ELR (cell line): ENCODE data around the gene ANTKMT.

Experiments
- DNase-seq: peaks from one replicate; pipeline ENCODE4 v3.0.0-alpha.2; 2015; ENCODE audit warnings: low read depth

The ANTKMT gene

DNA sequence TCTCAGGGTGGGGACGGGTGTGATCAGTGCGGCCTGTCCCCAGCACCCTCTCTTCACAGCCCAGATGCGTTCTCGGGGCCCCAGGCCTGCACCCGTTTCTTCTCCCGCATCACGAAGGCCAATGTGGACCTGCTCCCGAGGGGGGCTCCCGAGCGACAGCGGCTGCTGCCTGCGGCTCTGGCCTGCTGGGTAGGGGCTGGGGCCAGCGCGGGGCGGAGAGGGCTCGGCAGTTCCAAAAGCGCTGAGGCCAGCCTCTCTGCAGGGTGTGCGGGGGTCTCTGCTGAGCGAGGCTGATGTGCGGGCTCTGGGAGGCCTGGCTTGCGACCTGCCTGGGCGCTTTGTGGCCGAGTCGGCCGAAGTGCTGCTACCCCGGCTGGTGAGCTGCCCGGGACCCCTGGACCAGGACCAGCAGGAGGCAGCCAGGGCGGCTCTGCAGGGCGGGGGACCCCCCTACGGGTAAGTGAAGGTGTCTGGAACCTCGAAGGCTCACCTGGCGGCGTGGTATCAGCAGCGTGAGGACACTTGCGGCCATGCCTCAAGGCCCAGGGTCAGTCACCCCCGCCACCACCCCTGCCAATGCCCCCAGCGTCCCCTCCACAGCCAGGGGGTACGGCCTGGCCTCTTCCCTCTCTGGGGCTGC, 44.0 kb downstream of the ANTKMT start:
- DNase-seq = no peak

DNA sequence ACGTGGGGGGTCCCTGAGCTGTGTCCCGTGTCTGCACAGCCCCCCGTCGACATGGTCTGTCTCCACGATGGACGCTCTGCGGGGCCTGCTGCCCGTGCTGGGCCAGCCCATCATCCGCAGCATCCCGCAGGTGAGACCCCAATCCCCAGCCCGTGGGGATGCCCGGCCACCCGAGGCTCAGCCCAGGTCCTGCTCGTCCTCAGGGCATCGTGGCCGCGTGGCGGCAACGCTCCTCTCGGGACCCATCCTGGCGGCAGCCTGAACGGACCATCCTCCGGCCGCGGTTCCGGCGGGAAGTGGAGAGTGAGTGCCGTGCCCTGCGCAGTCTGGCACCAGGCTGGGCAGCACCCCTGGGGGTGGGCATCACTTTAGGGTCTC, 44.5 kb downstream of the ANTKMT start:
- no peak for DNase-seq

DNA sequence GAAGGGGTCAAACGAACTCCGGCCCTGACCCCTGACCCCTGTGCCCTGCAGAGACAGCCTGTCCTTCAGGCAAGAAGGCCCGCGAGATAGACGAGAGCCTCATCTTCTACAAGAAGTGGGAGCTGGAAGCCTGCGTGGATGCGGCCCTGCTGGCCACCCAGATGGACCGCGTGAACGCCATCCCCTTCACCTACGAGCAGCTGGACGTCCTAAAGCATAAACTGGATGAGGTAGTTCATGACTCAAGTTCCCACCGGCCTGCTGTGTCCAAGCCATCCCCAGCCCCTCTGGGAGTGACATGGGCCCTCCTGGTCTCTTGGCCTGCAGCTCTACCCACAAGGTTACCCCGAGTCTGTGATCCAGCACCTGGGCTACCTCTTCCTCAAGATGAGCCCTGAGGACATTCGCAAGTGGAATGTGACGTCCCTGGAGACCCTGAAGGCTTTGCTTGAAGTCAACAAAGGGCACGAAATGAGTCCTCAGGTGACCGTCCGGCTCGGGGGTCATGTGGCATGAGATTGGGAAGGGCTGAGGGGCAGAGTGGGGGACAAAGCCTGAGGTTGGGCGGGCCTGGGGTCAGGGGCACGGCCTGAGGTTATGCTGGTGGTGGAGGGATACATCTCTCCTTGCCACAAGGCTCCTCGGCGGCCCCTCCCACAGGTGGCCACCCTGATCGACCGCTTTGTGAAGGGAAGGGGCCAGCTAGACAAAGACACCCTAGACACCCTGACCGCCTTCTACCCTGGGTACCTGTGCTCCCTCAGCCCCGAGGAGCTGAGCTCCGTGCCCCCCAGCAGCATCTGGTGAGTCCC, 45.3 kb downstream of the ANTKMT start:
- DNase-seq = no peak

DNA sequence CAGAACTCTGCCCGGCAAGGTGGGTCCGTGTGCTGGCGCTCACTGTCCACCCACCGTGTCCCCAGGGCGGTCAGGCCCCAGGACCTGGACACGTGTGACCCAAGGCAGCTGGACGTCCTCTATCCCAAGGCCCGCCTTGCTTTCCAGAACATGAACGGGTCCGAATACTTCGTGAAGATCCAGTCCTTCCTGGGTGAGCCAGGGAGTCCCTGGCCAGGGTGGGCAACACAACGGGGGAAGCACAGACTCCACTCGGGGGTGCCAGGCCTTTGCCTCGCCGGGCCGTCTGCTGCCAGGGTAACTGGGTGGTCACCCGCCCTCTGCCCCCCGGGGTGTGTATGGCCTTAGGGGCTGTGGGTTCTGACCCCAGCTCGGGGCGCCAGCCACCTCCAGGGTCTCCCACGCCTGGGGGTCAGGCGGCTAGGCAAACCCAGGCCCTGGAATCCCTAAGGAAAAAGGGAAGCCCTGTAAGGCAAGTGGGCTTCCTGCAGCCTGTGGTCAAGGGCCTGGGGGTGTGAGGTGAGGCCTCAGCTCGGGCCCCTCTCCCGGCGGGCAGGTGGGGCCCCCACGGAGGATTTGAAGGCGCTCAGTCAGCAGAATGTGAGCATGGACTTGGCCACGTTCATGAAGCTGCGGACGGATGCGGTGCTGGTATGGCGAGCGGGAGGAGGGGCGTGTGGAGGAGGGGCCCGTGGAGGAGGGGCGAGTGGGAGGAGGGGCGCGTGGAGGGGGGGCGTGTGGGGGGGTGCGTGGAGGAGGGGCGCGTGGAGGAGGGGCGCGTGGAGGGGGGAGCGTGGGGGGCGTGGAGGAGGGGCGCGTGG, 46.1 kb downstream of the ANTKMT start:
- DNase-seq = no peak

DNA sequence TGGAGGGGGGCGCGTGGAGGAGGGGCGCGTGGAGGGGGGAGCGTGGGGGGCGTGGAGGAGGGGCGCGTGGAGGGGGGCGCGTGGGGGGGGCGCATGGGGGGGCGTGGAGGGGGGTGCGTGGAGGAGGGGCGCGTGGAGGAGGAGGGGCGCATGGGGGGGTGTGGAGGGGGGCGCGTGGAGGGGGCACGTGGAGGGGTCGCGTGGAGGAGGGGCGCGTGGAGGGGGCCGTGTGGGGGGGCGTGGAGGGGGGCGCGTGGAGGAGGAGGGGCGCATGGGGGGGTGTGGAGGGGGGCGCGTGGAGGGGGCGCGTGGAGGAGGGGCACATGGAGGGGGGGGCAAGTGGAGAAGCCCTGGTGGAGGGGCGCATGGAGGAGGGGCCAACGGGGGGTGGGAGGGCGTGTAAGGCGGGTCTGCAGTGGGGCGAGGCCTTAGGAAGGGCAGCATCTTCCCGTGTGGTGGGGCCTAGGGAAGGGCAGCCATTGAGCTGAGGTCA, 46.8 kb downstream of the ANTKMT start:
- no peak for DNase-seq

DNA sequence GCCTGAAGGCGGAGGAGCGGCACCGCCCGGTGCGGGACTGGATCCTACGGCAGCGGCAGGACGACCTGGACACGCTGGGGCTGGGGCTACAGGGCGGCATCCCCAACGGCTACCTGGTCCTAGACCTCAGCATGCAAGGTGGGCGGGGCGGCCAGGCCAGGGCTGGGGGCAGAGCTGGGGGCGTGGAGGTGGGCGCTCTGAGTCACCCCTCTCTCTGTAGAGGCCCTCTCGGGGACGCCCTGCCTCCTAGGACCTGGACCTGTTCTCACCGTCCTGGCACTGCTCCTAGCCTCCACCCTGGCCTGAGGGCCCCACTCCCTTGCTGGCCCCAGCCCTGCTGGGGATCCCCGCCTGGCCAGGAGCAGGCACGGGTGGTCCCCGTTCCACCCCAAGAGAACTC, 47.5 kb downstream of the ANTKMT start:
- DNase-seq = no peak

DNA sequence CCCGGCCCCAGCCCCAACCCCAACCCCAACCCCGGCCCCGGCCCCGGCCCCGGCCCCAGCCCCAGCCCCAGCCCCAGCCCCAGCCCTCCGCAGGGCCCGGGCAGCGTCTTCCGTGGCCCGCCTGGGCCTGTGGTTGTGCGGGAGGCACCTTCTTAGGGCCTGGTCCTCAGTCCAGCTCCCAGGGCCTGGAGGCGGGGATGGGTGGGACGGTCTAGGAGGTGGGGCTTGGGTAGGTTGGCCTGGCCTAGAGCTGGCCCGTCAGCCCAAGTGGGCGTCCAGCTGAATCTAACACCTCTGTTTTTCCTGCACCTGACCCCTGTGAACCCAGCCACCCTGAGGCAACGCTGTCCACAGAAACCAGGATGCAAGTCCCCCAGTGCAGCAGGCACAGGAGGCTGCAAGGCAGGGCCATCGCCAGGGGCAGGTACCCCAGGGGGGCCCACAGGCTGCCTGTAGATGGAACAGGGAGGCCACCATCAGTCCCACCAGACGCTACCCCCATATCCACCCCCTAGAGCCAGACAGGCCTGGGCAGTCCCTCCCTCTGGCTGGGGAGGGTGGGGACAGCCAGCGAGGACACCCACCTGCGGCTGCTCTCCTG, 48.3 kb downstream of the ANTKMT start:
- DNase-seq = no peak

DNA sequence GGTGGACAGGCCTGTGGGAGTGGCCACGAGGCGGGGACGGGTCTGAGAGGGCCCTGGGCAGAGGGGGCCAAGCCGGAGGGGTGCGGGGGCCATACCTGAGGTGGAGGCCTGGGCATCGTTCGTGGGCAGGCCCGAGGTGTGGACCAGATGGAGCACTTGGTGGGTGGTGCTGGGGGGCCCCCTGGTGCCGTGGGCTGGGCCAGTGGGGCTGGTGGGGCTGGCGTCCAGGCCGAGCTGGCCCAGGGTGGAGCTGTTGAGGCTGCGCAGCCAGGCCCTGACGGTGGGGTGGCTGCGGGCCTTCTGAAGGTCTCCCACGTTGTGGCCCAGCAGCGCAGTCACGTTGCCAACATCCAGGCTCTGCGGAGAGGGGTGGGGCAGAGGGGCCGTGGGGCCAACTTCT, 49.0 kb downstream of the ANTKMT start:
- DNase-seq = no peak

DNA sequence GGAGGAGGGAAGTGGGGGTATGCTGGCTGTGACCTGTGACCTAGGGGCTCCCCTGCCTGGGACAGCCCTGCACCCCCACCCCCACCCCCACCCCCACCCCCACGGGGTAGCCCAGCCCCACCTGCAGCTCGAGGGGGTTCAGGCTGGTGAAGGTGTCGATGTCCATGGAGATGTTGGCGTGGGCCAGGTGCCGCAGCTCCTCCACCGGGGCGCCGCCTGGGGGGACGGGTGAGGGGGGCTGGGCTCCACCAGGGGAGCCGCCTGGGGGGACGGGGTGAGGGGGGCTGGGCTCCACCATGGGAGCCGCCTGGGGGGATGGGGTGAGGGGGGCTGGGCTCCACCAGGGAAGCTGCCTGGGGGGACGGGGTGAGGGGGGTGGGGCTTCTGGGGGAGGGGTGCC, 49.5 kb downstream of the ANTKMT start:
- DNase-seq = no peak
